Vagina (tissue), 2 donors: Measurements from ENCODE around the gene PRTN3. TPM values are rescaled to one million over a fixed set of nuclear protein-coding genes. Genes with fewer than 3 reads are reported as not detected.

Experiments used
- DNase-seq, 2 donors: peaks; one replicate each; pipeline ENCODE4 v3.0.0-alpha.2; 2017; ENCODE audit errors: extremely low spot score in 2 of 2
- H3K27ac ChIP-seq: fragments of 200-600 bp; sonication (generic); one replicate; pipeline ENCODE4 v1.5.1; 2019
- H3K27me3 ChIP-seq: fragments of 200-600 bp; sonication (generic); one replicate; pipeline ENCODE4 v1.5.1; 2019
- H3K36me3 ChIP-seq, 2 donors: fragments of 200-600 bp; sonication (generic); one replicate each; pipeline ENCODE4 v1.5.1; 2017 to 2019
- H3K4me1 ChIP-seq: fragments of 200-600 bp; sonication (generic); one replicate; pipeline ENCODE4 v1.5.1; 2019
- H3K4me3 ChIP-seq, 2 donors: fragments of 200-600 bp; sonication (generic); 1 replicate in 1 of 2; 2 replicates in 1 of 2; pipeline ENCODE4 v1.5.1; 2016 to 2019
- H3K9me3 ChIP-seq: fragments of 200-600 bp; sonication (generic); one replicate; pipeline ENCODE4 v1.5.1; 2019
- CTCF ChIP-seq, 3 experiments: fragments of 450-650 bp in 2 of 3; fragments of 200-600 bp in 1 of 3; sonication (generic) in 1 of 3; IDR thresholded peaks; one replicate each; pipeline ENCODE4 v1.5.1; 2017 to 2019; ENCODE audit warnings: antibody characterized with exemption in 3 of 3, mild to moderate bottlenecking in 2 of 3, moderate library complexity in 2 of 3
- POLR2A ChIP-seq, 2 donors: fragments of 450-650 bp; IDR thresholded peaks; one replicate each; pipeline ENCODE4 v1.6.1; 2017; ENCODE audit warnings: antibody characterized with exemption in 2 of 2, mild to moderate bottlenecking in 2 of 2, moderate library complexity in 2 of 2
- POLR2AphosphoS5 ChIP-seq, 2 donors: sonication (generic); formaldehyde crosslinking; IDR thresholded peaks; one replicate each; pipeline ENCODE4 v1.9.0; 2017; ENCODE audit warnings: antibody characterized with exemption in 2 of 2, mild to moderate bottlenecking in 2 of 2, low read depth in 1 of 2; ENCODE audit not compliant: insufficient read depth in 1 of 2
- intact Hi-C: fragments of 100-400 bp; cut with DNase I; formaldehyde crosslinking; loops from one replicate; pipeline ENCODE4 v1.15.1; 2023
- total RNA-seq: library from RNA; depleted of rRNA; stranded (reverse); fragments of >200 nt; gene quantifications from one replicate; pipeline ENCODE4 v1.2.3, GENCODE V29; 2016

Gene PRTN3
- total RNA-seq, 1 donor from 2014 or later, result not detected

- Histone ChIP-seq H3K4me1 (peaks cover 31% of the 10 kb centered on the region), H3K4me3 (no peak overlapping the region), H3K27ac (no peak overlapping the region), H3K27me3 (no peaks in the 10 kb centered on the region), H3K36me3 (no peaks in the 10 kb centered on the region), H3K9me3 (no peaks in the 10 kb centered on the region)
- intact Hi-C loops, result no loop called here
- DNase-seq, result no peak
- TF ChIP-seq POLR2AphosphoS5 (IDR thresholded peaks at IDR 0.05; ENCODE audit: insufficient read depth in 1 of 2, low read depth in 1 of 2) (no peak), CTCF (IDR thresholded peaks at IDR 0.05) (no peak), POLR2A (IDR thresholded peaks at IDR 0.05) (no peak)
Observed at GRCh38 chr19:793806-794205, 47.0 kb upstream of the PRTN3 start.

GRCh38 chr19:795073-795611 is 45.7 kb upstream of the PRTN3 start:
- TF ChIP-seq CTCF (IDR thresholded peaks at IDR 0.05), result no peak
- no peak for TF ChIP-seq POLR2AphosphoS5 (IDR thresholded peaks at IDR 0.05; ENCODE audit: insufficient read depth in 1 of 2, low read depth in 1 of 2)
- TF ChIP-seq POLR2A (IDR thresholded peaks at IDR 0.05), result no peak
- no peak for DNase-seq
- no peaks in the 10 kb centered on the region for H3K36me3 ChIP-seq
- peaks cover 35% of the 10 kb centered on the region for H3K4me1 ChIP-seq
- peak overlapping the region; percentile 93 for H3K27ac ChIP-seq
- H3K9me3 ChIP-seq, result no peaks in the 10 kb centered on the region
- intact Hi-C loops, result no loop called here
- H3K4me3 ChIP-seq, result no peak overlapping the region
- H3K27me3 ChIP-seq, result no peaks in the 10 kb centered on the region

GRCh38 chr19:795691-796581 is 44.9 kb upstream of the PRTN3 start:
- DNase-seq, result no peak
- Histone ChIP-seq H3K27me3 (no peaks in the 10 kb centered on the region), H3K27ac (peak overlapping the region; percentile 93), H3K9me3 (no peaks in the 10 kb centered on the region), H3K4me3 (peak overlapping the region; percentile 59 to 94), H3K36me3 (no peaks in the 10 kb centered on the region), H3K4me1 (peaks cover 43% of the 10 kb centered on the region)
- TF ChIP-seq POLR2A (IDR thresholded peaks at IDR 0.05) (no peak), POLR2AphosphoS5 (IDR thresholded peaks at IDR 0.05; ENCODE audit: insufficient read depth in 1 of 2, low read depth in 1 of 2) (no peak)
- intact Hi-C loops, result no loop called here

GRCh38 chr19:796692-797527 is 43.9 kb upstream of the PRTN3 start, which contains the start of gene PTBP1:
Gene PTBP1, plus strand, starts transcription at chr19:797452. Its CDS starts 46 bp downstream, at chr19:797498.
- H3K36me3 ChIP-seq, result no peaks in the 10 kb centered on the region
- H3K27ac ChIP-seq, result peak within 1 kb of the TSS; percentile 97
- H3K27me3 ChIP-seq, result no peaks in the 10 kb centered on the region
- peak within 1 kb of the TSS; percentile 85 to 94 for H3K4me3 ChIP-seq
- peak; percentile 99 to 100 for DNase-seq
- H3K4me1 ChIP-seq, result peaks cover 52% of the 10 kb centered on the region
- H3K9me3 ChIP-seq, result no peaks in the 10 kb centered on the region
- TF ChIP-seq POLR2A (IDR thresholded peaks at IDR 0.05), result peak in 1 of 2 donors; percentile 62
- peak; percentile 89 to 97 for TF ChIP-seq POLR2AphosphoS5 (IDR thresholded peaks at IDR 0.05; ENCODE audit: insufficient read depth in 1 of 2, low read depth in 1 of 2)
- TF ChIP-seq CTCF (IDR thresholded peaks at IDR 0.05), result no peak
- intact Hi-C loops, result no loop called here
